ENCODE measurements around the gene KRT33A.

- TF ChIP-seq, protein P1, sequence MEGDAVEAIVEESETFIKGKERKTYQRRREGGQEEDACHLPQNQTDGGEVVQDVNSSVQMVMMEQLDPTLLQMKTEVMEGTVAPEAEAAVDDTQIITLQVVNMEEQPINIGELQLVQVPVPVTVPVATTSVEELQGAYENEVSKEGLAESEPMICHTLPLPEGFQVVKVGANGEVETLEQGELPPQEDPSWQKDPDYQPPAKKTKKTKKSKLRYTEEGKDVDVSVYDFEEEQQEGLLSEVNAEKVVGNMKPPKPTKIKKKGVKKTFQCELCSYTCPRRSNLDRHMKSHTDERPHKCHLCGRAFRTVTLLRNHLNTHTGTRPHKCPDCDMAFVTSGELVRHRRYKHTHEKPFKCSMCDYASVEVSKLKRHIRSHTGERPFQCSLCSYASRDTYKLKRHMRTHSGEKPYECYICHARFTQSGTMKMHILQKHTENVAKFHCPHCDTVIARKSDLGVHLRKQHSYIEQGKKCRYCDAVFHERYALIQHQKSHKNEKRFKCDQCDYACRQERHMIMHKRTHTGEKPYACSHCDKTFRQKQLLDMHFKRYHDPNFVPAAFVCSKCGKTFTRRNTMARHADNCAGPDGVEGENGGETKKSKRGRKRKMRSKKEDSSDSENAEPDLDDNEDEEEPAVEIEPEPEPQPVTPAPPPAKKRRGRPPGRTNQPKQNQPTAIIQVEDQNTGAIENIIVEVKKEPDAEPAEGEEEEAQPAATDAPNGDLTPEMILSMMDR (IDR thresholded peaks at IDR 0.05; ENCODE audit: poor library complexity) = no peak
- no peak for TF ChIP-seq EZH2 (IDR thresholded peaks at IDR 0.05; ENCODE audit: borderline replicate concordance)
Observed at GRCh38 chr17:41393826-41394225, 43.2 kb upstream of the KRT33A start.
